Astrocyte (in vitro differentiated cells and primary cell): Measurements from ENCODE around the gene PKP4. TPM values are rescaled to one million over a fixed set of nuclear protein-coding genes. Genes with fewer than 3 reads are reported as not detected.

ENCODE experiments used
- DNase-seq: peaks from one replicate; pipeline ENCODE4 v3.0.0-alpha.2; 2010; ENCODE audit warnings: low read depth
- FAIRE-seq: peaks from 2 replicates; lab custom pipeline; 2011; peaks lifted over from hg19 to GRCh38; lab: Jason Lieb, UNC
- H2AFZ ChIP-seq: 2 replicates; pipeline ENCODE4 v1.6.0; 2012; ENCODE audit warnings: low read depth, low read length, inconsistent platforms
- H3K27ac ChIP-seq: 2 replicates; pipeline ENCODE4 v1.5.1; 2011; ENCODE audit warnings: low read depth, low read length, inconsistent platforms
- H3K27me3 ChIP-seq: 2 replicates; pipeline ENCODE4 v1.6.0; 2011; ENCODE audit warnings: low read length, inconsistent platforms; ENCODE audit not compliant: insufficient read depth
- H3K36me3 ChIP-seq: 2 replicates; pipeline ENCODE4 v1.5.1; 2011; ENCODE audit warnings: low read length, inconsistent platforms; ENCODE audit not compliant: insufficient read depth
- H3K4me1 ChIP-seq: 2 replicates; pipeline ENCODE4 v1.5.1; 2011; ENCODE audit warnings: low read length, inconsistent platforms; ENCODE audit not compliant: insufficient read depth
- H3K4me2 ChIP-seq: 2 replicates; pipeline ENCODE4 v1.6.0; 2012; ENCODE audit warnings: low read length, inconsistent platforms
- H3K4me3 ChIP-seq: 2 replicates; pipeline ENCODE4 v1.5.1; 2011; ENCODE audit warnings: low read depth, mild to moderate bottlenecking, low read length, inconsistent platforms; ENCODE audit not compliant: insufficient read depth
- H3K79me2 ChIP-seq: 2 replicates; pipeline ENCODE4 v1.6.0; 2012; ENCODE audit warnings: mild to moderate bottlenecking, low read length, inconsistent platforms; ENCODE audit not compliant: insufficient read depth
- H3K9ac ChIP-seq: 2 replicates; pipeline ENCODE4 v1.6.0; 2012; ENCODE audit warnings: mild to moderate bottlenecking, low read length, inconsistent platforms
- H3K9me3 ChIP-seq: 2 replicates; pipeline ENCODE4 v1.5.1; 2012; ENCODE audit warnings: low read depth, mild to moderate bottlenecking, low read length, inconsistent platforms; ENCODE audit not compliant: insufficient read depth
- H4K20me1 ChIP-seq: 2 replicates; pipeline ENCODE4 v1.6.0; 2012; ENCODE audit warnings: low read length, inconsistent platforms; ENCODE audit not compliant: insufficient read depth
- H3K27ac Mint-ChIP-seq: one replicate; pipeline ENCODE4 v1.8.0; 2021; ENCODE audit warnings: mild to moderate bottlenecking, mixed read lengths; ENCODE audit not compliant: unreplicated experiment
- H3K27me3 Mint-ChIP-seq: one replicate; pipeline ENCODE4 v1.8.0; 2021; ENCODE audit warnings: low read depth, mixed read lengths; ENCODE audit not compliant: unreplicated experiment
- H3K36me3 Mint-ChIP-seq: one replicate; pipeline ENCODE4 v1.8.0; 2021; ENCODE audit warnings: low read depth, mixed read lengths; ENCODE audit not compliant: unreplicated experiment
- H3K4me1 Mint-ChIP-seq: one replicate; pipeline ENCODE4 v1.8.0; 2021; ENCODE audit warnings: low read depth, mixed read lengths; ENCODE audit not compliant: unreplicated experiment
- H3K4me3 Mint-ChIP-seq: one replicate; pipeline ENCODE4 v1.8.0; 2021; ENCODE audit warnings: mild to moderate bottlenecking, moderate library complexity, mixed read lengths; ENCODE audit not compliant: unreplicated experiment
- H3K9me3 Mint-ChIP-seq: one replicate; pipeline ENCODE4 v1.8.0; 2021; ENCODE audit warnings: mild to moderate bottlenecking, mixed read lengths; ENCODE audit not compliant: unreplicated experiment
- CTCF ChIP-seq: IDR thresholded peaks from 2 replicates; pipeline ENCODE4 v1.5.1; 2011; ENCODE audit warnings: low read depth, mild to moderate bottlenecking, inconsistent platforms, low read length, moderate library complexity; ENCODE audit not compliant: insufficient read depth
- EZH2 ChIP-seq: IDR thresholded peaks from 2 replicates; pipeline ENCODE4 v1.6.1; 2012; ENCODE audit warnings: mild to moderate bottlenecking, low read length, inconsistent platforms; ENCODE audit not compliant: insufficient read depth
- total RNA-seq: library from RNA; stranded (reverse); gene quantifications from 2 replicates; pipeline ENCODE4 v1.2.1, GENCODE V29; 2021

Gene PKP4
- total RNA-seq, 1 donor from 2014 or later = 38.4 TPM

GRCh38 chr2:158575051-158575635 lies 118.4 kb downstream of the PKP4 start:
- H2AFZ ChIP-seq = no peak overlapping the region
- no peaks in the 10 kb centered on the region for H3K9me3 ChIP-seq
- H4K20me1 ChIP-seq = no peaks in the 10 kb centered on the region
- H3K36me3 Mint-ChIP-seq = peaks cover 3% of the 10 kb centered on the region
- H3K4me3 ChIP-seq = no peak overlapping the region
- FAIRE-seq = no peak
- no peak overlapping the region for H3K27ac Mint-ChIP-seq
- no peaks in the 10 kb centered on the region for H3K4me1 ChIP-seq
- no peaks in the 10 kb centered on the region for H3K27me3 Mint-ChIP-seq
- TF ChIP-seq EZH2 = no peak
- TF ChIP-seq CTCF = no peak
- no peaks in the 10 kb centered on the region for H3K36me3 ChIP-seq
- H3K4me1 Mint-ChIP-seq = no peaks in the 10 kb centered on the region
- H3K9me3 Mint-ChIP-seq = no peaks in the 10 kb centered on the region
- no peaks in the 10 kb centered on the region for H3K27me3 ChIP-seq
- peak; percentile 30 for DNase-seq
- no peaks in the 10 kb centered on the region for H3K79me2 ChIP-seq
- H3K9ac ChIP-seq = no peak overlapping the region
- no peak overlapping the region for H3K27ac ChIP-seq
- H3K4me2 ChIP-seq = no peak overlapping the region
- H3K4me3 Mint-ChIP-seq = no peak overlapping the region

GRCh38 chr2:158577141-158577540 lies 120.4 kb downstream of the PKP4 start:
- H3K9me3 ChIP-seq = no peaks in the 10 kb centered on the region
- no peak for DNase-seq

More at GRCh38 chr2:158577141-158577540, 120.4 kb downstream of the PKP4 start:
- Mint-ChIP-seq H3K36me3 (no peaks in the 10 kb centered on the region), H3K4me1 (no peaks in the 10 kb centered on the region), H3K4me3 (no peak overlapping the region), H3K27me3 (no peaks in the 10 kb centered on the region), H3K9me3 (no peaks in the 10 kb centered on the region), H3K27ac (no peak overlapping the region)
- TF ChIP-seq EZH2 = no peak
- TF ChIP-seq CTCF = no peak
- H3K27me3 ChIP-seq = no peaks in the 10 kb centered on the region
- H3K27ac ChIP-seq = no peak overlapping the region
- no peak overlapping the region for H3K4me3 ChIP-seq
- no peaks in the 10 kb centered on the region for H3K4me1 ChIP-seq
- H3K4me2 ChIP-seq = no peak overlapping the region
- FAIRE-seq = no peak
- H3K9ac ChIP-seq = no peak overlapping the region
- no peak overlapping the region for H2AFZ ChIP-seq
- H4K20me1 ChIP-seq = no peaks in the 10 kb centered on the region
- no peaks in the 10 kb centered on the region for H3K79me2 ChIP-seq
- H3K36me3 ChIP-seq = no peaks in the 10 kb centered on the region
